GM21515 (cell line): ENCODE results near the gene YDJC.
"Not testable (repeated sequence)": the region's sequence is repeated elsewhere in the genome, so short reads cannot be mapped to it uniquely, and the experiment has no call there.

Experiments used
- ATAC-seq: cut with Tn5 transposase; IDR thresholded peaks from one replicate; pipeline ENCODE4 v1.9.1; 2021; ENCODE audit not compliant: unreplicated experiment

The YDJC gene

GRCh38 chr22:21632931-21633330 lies 3.1 kb upstream of the YDJC start:
- no peak for ATAC-seq

- ATAC-seq: no peak
Observed at GRCh38 chr22:21632237-21632895, 2.5 kb upstream of the YDJC start, which contains the start of gene CCDC116. TSS of gene CCDC116 (plus strand) at chr22:21632760. CDS start at chr22:21633182, 422 bp downstream.

GRCh38 chr22:21631025-21631424 lies 1.2 kb upstream of the YDJC start:
- no peak for ATAC-seq

GRCh38 chr22:21628386-21629254 lies 1.2 kb downstream of the YDJC start:
- ATAC-seq: no peak

GRCh38 chr22:21626735-21627469 lies 2.9 kb downstream of the YDJC start:
- ATAC-seq: no peak

GRCh38 chr22:21626073-21626734 lies 3.6 kb downstream of the YDJC start:
- ATAC-seq: no peak

- ATAC-seq: no peak
Observed at GRCh38 chr22:21624880-21625791, 4.7 kb downstream of the YDJC start.

- ATAC-seq: no peak
Observed at GRCh38 chr22:21624120-21624879, 5.5 kb downstream of the YDJC start.

- no peak for ATAC-seq
Observed at GRCh38 chr22:21623648-21623970, 6.2 kb downstream of the YDJC start.

GRCh38 chr22:21622919-21623647 lies 6.7 kb downstream of the YDJC start:
- ATAC-seq: no peak

- ATAC-seq: no peak
Observed at GRCh38 chr22:21622011-21622918, 7.6 kb downstream of the YDJC start.

GRCh38 chr22:21621025-21621424 lies 8.8 kb downstream of the YDJC start:
- ATAC-seq: no peak

GRCh38 chr22:21617337-21617736 lies 12.5 kb downstream of the YDJC start:
- not testable (repeated sequence) for ATAC-seq

- no peak for ATAC-seq
Observed at GRCh38 chr22:21615731-21616130, 14.1 kb downstream of the YDJC start.

- ATAC-seq: no peak
Observed at GRCh38 chr22:21613553-21614233, 16.1 kb downstream of the YDJC start.

- ATAC-seq: no peak
Observed at GRCh38 chr22:21612858-21613257, 17.0 kb downstream of the YDJC start.
